Duodenal mucosa (tissue), 2 donors: ENCODE results near the gene PTPN12.
"Not testable (repeated sequence)": the region's sequence is repeated elsewhere in the genome, so short reads cannot be mapped to it uniquely, and the experiment has no call there.

Experiments used
- H3K27ac ChIP-seq: one replicate; pipeline ENCODE4 v1.7.0; 2013; ENCODE audit warnings: low read depth, low read length
- H3K27me3 ChIP-seq, 2 donors: one replicate each; pipeline ENCODE4 v1.7.0; 2013; ENCODE audit warnings: low read length in 2 of 2, control low read depth in 1 of 2; ENCODE audit not compliant: insufficient read depth in 2 of 2, control insufficient read depth in 1 of 2
- H3K36me3 ChIP-seq, 2 donors: one replicate each; pipeline ENCODE4 v1.7.0; 2013; ENCODE audit warnings: low read length in 2 of 2, control low read depth in 1 of 2; ENCODE audit not compliant: insufficient read depth in 2 of 2, control insufficient read depth in 1 of 2
- H3K4me1 ChIP-seq, 2 donors: one replicate each; pipeline ENCODE4 v1.7.0; 2013; ENCODE audit warnings: low read length in 2 of 2, control low read depth in 1 of 2; ENCODE audit not compliant: insufficient read depth in 2 of 2, control insufficient read depth in 1 of 2
- H3K4me3 ChIP-seq, 2 donors: one replicate each; pipeline ENCODE4 v1.7.0; 2013; ENCODE audit warnings: low read length in 2 of 2, low read depth in 1 of 2
- H3K9ac ChIP-seq, 2 donors: one replicate each; pipeline ENCODE4 v1.7.0; 2013; ENCODE audit warnings: low read length in 2 of 2, low read depth in 1 of 2
- H3K9me3 ChIP-seq, 2 donors: one replicate each; pipeline ENCODE4 v1.7.0; 2013; ENCODE audit warnings: low read length in 2 of 2, control low read depth in 1 of 2; ENCODE audit not compliant: control insufficient read depth in 1 of 2

Gene PTPN12

GRCh38 chr7:77626586-77627308, 89.7 kb downstream of the PTPN12 start:
- H3K4me3 ChIP-seq: no peak overlapping the region
- H3K9me3 ChIP-seq: no peaks in the 10 kb centered on the region
- no peaks in the 10 kb centered on the region for H3K4me1 ChIP-seq
- H3K27ac ChIP-seq: no peak overlapping the region
- H3K27me3 ChIP-seq: no peaks in the 10 kb centered on the region
- H3K9ac ChIP-seq: no peak overlapping the region
- H3K36me3 ChIP-seq: peaks cover 6 to 36% of the 10 kb centered on the region in 2 donors

GRCh38 chr7:77627309-77627676, 90.2 kb downstream of the PTPN12 start:
- H3K27me3 ChIP-seq: no peaks in the 10 kb centered on the region
- no peak overlapping the region for H3K27ac ChIP-seq
- no peaks in the 10 kb centered on the region for H3K9me3 ChIP-seq
- peaks cover 6 to 32% of the 10 kb centered on the region in 2 donors for H3K36me3 ChIP-seq
- no peak overlapping the region for H3K4me3 ChIP-seq
- no peak overlapping the region for H3K9ac ChIP-seq
- H3K4me1 ChIP-seq: no peaks in the 10 kb centered on the region

GRCh38 chr7:77629797-77630196, 92.7 kb downstream of the PTPN12 start:
- Histone ChIP-seq H3K36me3 (peaks cover 6 to 37% of the 10 kb centered on the region in 2 donors), H3K4me3 (no peak overlapping the region), H3K27me3 (no peaks in the 10 kb centered on the region), H3K9ac (no peak overlapping the region), H3K27ac (no peak overlapping the region), H3K4me1 (no peaks in the 10 kb centered on the region), H3K9me3 (no peaks in the 10 kb centered on the region)

- Histone ChIP-seq H3K4me1 (no peaks in the 10 kb centered on the region), H3K36me3 (peaks cover 8 to 43% of the 10 kb centered on the region in 2 donors), H3K27ac (no peak overlapping the region), H3K27me3 (no peaks in the 10 kb centered on the region), H3K9me3 (no peaks in the 10 kb centered on the region), H3K4me3 (no peak overlapping the region), H3K9ac (no peak overlapping the region)
Observed at GRCh38 chr7:77631820-77632219, 94.7 kb downstream of the PTPN12 start.

GRCh38 chr7:77644774-77645173, 107.7 kb downstream of the PTPN12 start:
- peaks cover 5 to 21% of the 10 kb centered on the region in 2 donors for H3K36me3 ChIP-seq
- no peaks in the 10 kb centered on the region for H3K4me1 ChIP-seq
- no peaks in the 10 kb centered on the region for H3K27me3 ChIP-seq
- H3K9me3 ChIP-seq: no peaks in the 10 kb centered on the region
- no peak overlapping the region for H3K9ac ChIP-seq
- H3K4me3 ChIP-seq: no peak overlapping the region
- H3K27ac ChIP-seq: no peak overlapping the region

GRCh38 chr7:77648742-77649338, 111.7 kb downstream of the PTPN12 start:
- no peak overlapping the region for H3K9ac ChIP-seq
- peaks cover 4 to 5% of the 10 kb centered on the region in 2 donors for H3K36me3 ChIP-seq
- H3K27ac ChIP-seq: no peak overlapping the region
- H3K9me3 ChIP-seq: no peaks in the 10 kb centered on the region
- H3K4me3 ChIP-seq: no peak overlapping the region
- H3K27me3 ChIP-seq: no peaks in the 10 kb centered on the region
- no peaks in the 10 kb centered on the region for H3K4me1 ChIP-seq

GRCh38 chr7:77649716-77650349, 112.7 kb downstream of the PTPN12 start:
- Histone ChIP-seq H3K9me3 (no peaks in the 10 kb centered on the region), H3K27ac (no peak overlapping the region), H3K36me3 (peaks cover 3 to 8% of the 10 kb centered on the region in 2 donors)

GRCh38 chr7:77651575-77652162, 114.6 kb downstream of the PTPN12 start:
- Histone ChIP-seq H3K4me3 (no peak overlapping the region), H3K9ac (no peak overlapping the region), H3K27me3 (no peaks in the 10 kb centered on the region), H3K36me3 (peaks cover 0 to 12% of the 10 kb centered on the region in 2 donors), H3K4me1 (peaks cover 5 to 9% of the 10 kb centered on the region in 2 donors), H3K9me3 (no peaks in the 10 kb centered on the region), H3K27ac (no peak overlapping the region)

More at GRCh38 chr7:77649716-77650349, 112.7 kb downstream of the PTPN12 start:
- no peaks in the 10 kb centered on the region for H3K27me3 ChIP-seq
- H3K4me1 ChIP-seq: peaks cover 0 to under 1% of the 10 kb centered on the region in 2 donors
- no peak overlapping the region for H3K9ac ChIP-seq
- H3K4me3 ChIP-seq: no peak overlapping the region

GRCh38 chr7:77652826-77653225, 115.7 kb downstream of the PTPN12 start:
- not testable (repeated sequence) for H3K36me3 ChIP-seq, H3K27me3 ChIP-seq, H3K9ac ChIP-seq, H3K4me3 ChIP-seq, H3K27ac ChIP-seq, H3K4me1 ChIP-seq, H3K9me3 ChIP-seq

GRCh38 chr7:77653572-77653971, 116.5 kb downstream of the PTPN12 start:
- Histone ChIP-seq H3K9ac (no peak overlapping the region), H3K4me1 (peaks cover 5 to 9% of the 10 kb centered on the region in 2 donors), H3K36me3 (peaks cover 0 to 8% of the 10 kb centered on the region in 2 donors), H3K27ac (no peak overlapping the region), H3K9me3 (no peaks in the 10 kb centered on the region), H3K27me3 (no peaks in the 10 kb centered on the region), H3K4me3 (no peak overlapping the region)
